H1 (cell line): Measurements from ENCODE around the gene PKDREJ. TPM values are rescaled to one million over a fixed set of nuclear protein-coding genes. Genes with fewer than 3 reads are reported as not detected.

ENCODE experiments used
- CTCF ChIA-PET: fragments of 300-600 bp; sonication (Branson Sonifier 250); formaldehyde crosslinking; loops from one replicate; lab custom pipeline; 2021; ENCODE audit not compliant: partially characterized antibody; lab: Charles Lee
- POLR2A ChIA-PET: fragments of 300-600 bp; sonication (Branson Sonifier 250); formaldehyde crosslinking; loops from one replicate; lab custom pipeline; 2021; ENCODE audit warnings: inconsistent platforms; ENCODE audit not compliant: partially characterized antibody; lab: Charles Lee
- DNase-seq, 2 experiments: peaks; one replicate each; pipeline versions ENCODE4 v3.0.0 to v3.0.0-alpha.2; 2010 to 2022; ENCODE audit warnings: low spot score in 2 of 2, low read depth in 1 of 2, mixed read lengths in 1 of 2
- FAIRE-seq: peaks from 2 replicates; lab custom pipeline; 2011; peaks lifted over from hg19 to GRCh38; lab: Jason Lieb, UNC
- H2AFZ ChIP-seq: 2 replicates; pipeline ENCODE4 v1.8.1; 2012; ENCODE audit warnings: low read length, inconsistent platforms
- H2AK5ac ChIP-seq: 2 replicates; pipeline ENCODE4 v1.6.1; 2013; ENCODE audit warnings: low read depth, low read length
- H2BK120ac ChIP-seq: replicated peaks from 2 replicates; pipeline ENCODE3; 2013; ENCODE audit warnings: low read depth, low read length, inconsistent platforms
- H2BK12ac ChIP-seq: 2 replicates; pipeline ENCODE4 v1.6.1; 2013; ENCODE audit warnings: low read depth, low read length
- H2BK15ac ChIP-seq: 2 replicates; pipeline ENCODE4 v1.6.1; 2013; ENCODE audit warnings: low read length
- H2BK20ac ChIP-seq: 2 replicates; pipeline ENCODE4 v1.6.1; 2013; ENCODE audit warnings: low read length
- H2BK5ac ChIP-seq: 2 replicates; pipeline ENCODE4 v1.6.1; 2013; ENCODE audit warnings: low read depth, low read length
- H3K14ac ChIP-seq: 2 replicates; pipeline ENCODE4 v1.6.1; 2013; ENCODE audit warnings: inconsistent platforms; ENCODE audit not compliant: insufficient read length
- H3K18ac ChIP-seq: 2 replicates; pipeline ENCODE4 v1.6.1; 2013; ENCODE audit warnings: low read length; ENCODE audit errors: extremely low read depth
- H3K23ac ChIP-seq: 2 replicates; pipeline ENCODE4 v1.6.1; 2013; ENCODE audit warnings: inconsistent platforms; ENCODE audit not compliant: insufficient read length
- H3K23me2 ChIP-seq: 2 replicates; pipeline ENCODE4 v1.6.1; 2013; ENCODE audit warnings: low read depth, low read length
- H3K27ac ChIP-seq: 2 replicates; pipeline ENCODE4 v1.6.1; 2011; ENCODE audit warnings: low read depth, low read length, inconsistent platforms
- H3K27me3 ChIP-seq, 4 experiments: replicated peaks in 1 of 4; 1 replicate in 1 of 4; 2 replicates in 3 of 4; pipeline versions ENCODE4 v1.6.1 to v1.8.1; 2011 to 2013; ENCODE audit warnings: low read length in 3 of 4, mild to moderate bottlenecking in 3 of 4, inconsistent platforms in 2 of 4, mixed read lengths in 2 of 4, moderate library complexity in 1 of 4; ENCODE audit not compliant: control insufficient read depth in 3 of 4, insufficient read depth in 3 of 4; ENCODE audit errors: extremely low read depth in 1 of 4
- H3K36me3 ChIP-seq, 4 experiments: 2 replicates each; pipeline versions ENCODE4 v1.6.1 to v1.8.1; 2011 to 2013; ENCODE audit warnings: mild to moderate bottlenecking in 4 of 4, low read length in 3 of 4, moderate library complexity in 2 of 4, control low read depth in 1 of 4, inconsistent platforms in 1 of 4; ENCODE audit not compliant: insufficient read depth in 4 of 4, control insufficient read depth in 2 of 4
- H3K4ac ChIP-seq: replicated peaks from 2 replicates; pipeline ENCODE3; 2013; ENCODE audit warnings: low read length, low read depth, mixed read lengths, inconsistent platforms; ENCODE audit not compliant: insufficient read length
- H3K4me1 ChIP-seq, 4 experiments: replicated peaks in 1 of 4; 1 replicate in 1 of 4; 2 replicates in 3 of 4; pipeline versions ENCODE4 v1.6.1 to v1.8.1; 2011 to 2013; ENCODE audit warnings: low read length in 3 of 4, inconsistent platforms in 2 of 4, mixed read lengths in 1 of 4; ENCODE audit not compliant: insufficient read depth in 4 of 4, control insufficient read depth in 3 of 4
- H3K4me2 ChIP-seq, 2 experiments: 2 replicates each; pipeline versions ENCODE4 v1.6.1 to v1.8.1; 2011 to 2013; ENCODE audit warnings: low read depth in 2 of 2, low read length in 2 of 2, control low read depth in 1 of 2, inconsistent platforms in 1 of 2, mild to moderate bottlenecking in 1 of 2; ENCODE audit not compliant: insufficient read depth in 1 of 2
- H3K4me3 ChIP-seq, 4 experiments: fragments of 200-600, 300-600 bp in 1 of 4; sonication (generic), shearing (Covaris generic), sonication (Bioruptor Twin) in 1 of 4; 2 replicates each; pipeline versions ENCODE4 v1.5.1 to v1.8.1; 2011 to 2016; ENCODE audit warnings: low read length in 4 of 4, low read depth in 3 of 4, control low read depth in 2 of 4, inconsistent platforms in 2 of 4, mild to moderate bottlenecking in 2 of 4, mixed read lengths in 1 of 4, moderate library complexity in 1 of 4; ENCODE audit not compliant: insufficient read depth in 2 of 4; ENCODE audit errors: extremely low read depth in 1 of 4
- H3K56ac ChIP-seq: replicated peaks from 2 replicates; pipeline ENCODE3; 2013; ENCODE audit warnings: low read depth, mild to moderate bottlenecking, mixed read lengths, low read length, inconsistent platforms; ENCODE audit not compliant: insufficient read length
- H3K79me1 ChIP-seq: 2 replicates; pipeline ENCODE4 v1.6.1; 2013; ENCODE audit warnings: low read depth, low read length, control low read depth
- H3K79me2 ChIP-seq, 2 experiments: 2 replicates each; pipeline versions ENCODE4 v1.6.1 to v1.8.1; 2012 to 2013; ENCODE audit warnings: low read length in 2 of 2, mild to moderate bottlenecking in 2 of 2, inconsistent platforms in 1 of 2; ENCODE audit not compliant: insufficient read depth in 2 of 2, control insufficient read depth in 1 of 2
- H3K9ac ChIP-seq, 4 experiments: replicated peaks in 1 of 4; 1 replicate in 1 of 4; 2 replicates in 3 of 4; pipeline versions ENCODE4 v1.6.1 to v1.8.1; 2011 to 2013; ENCODE audit warnings: low read depth in 3 of 4, low read length in 3 of 4, control low read depth in 2 of 4, mild to moderate bottlenecking in 2 of 4, moderate library complexity in 2 of 4, inconsistent platforms in 1 of 4; ENCODE audit errors: extremely low read depth in 1 of 4
- H3K9me3 ChIP-seq, 2 experiments: 2 replicates each; pipeline versions ENCODE4 v1.6.1 to v1.8.1; 2012 to 2013; ENCODE audit warnings: mild to moderate bottlenecking in 2 of 2, moderate library complexity in 2 of 2, control low read depth in 1 of 2, inconsistent platforms in 1 of 2, low read depth in 1 of 2, low read length in 1 of 2, mixed read lengths in 1 of 2; ENCODE audit not compliant: insufficient read depth in 2 of 2
- H4K20me1 ChIP-seq, 2 experiments: replicated peaks in 1 of 2; 2 replicates each; pipeline versions ENCODE3 to v1.8.1; 2011 to 2013; ENCODE audit warnings: inconsistent platforms in 2 of 2, low read length in 2 of 2, mild to moderate bottlenecking in 1 of 2; ENCODE audit not compliant: insufficient read depth in 2 of 2, control insufficient read depth in 1 of 2
- H4K5ac ChIP-seq: 2 replicates; pipeline ENCODE4 v1.6.1; 2013; ENCODE audit warnings: low read length, low read depth, mixed read lengths, inconsistent platforms; ENCODE audit not compliant: insufficient read length
- H4K8ac ChIP-seq: 2 replicates; pipeline ENCODE4 v1.8.0; 2013; ENCODE audit warnings: mild to moderate bottlenecking, moderate library complexity, low read length, inconsistent platforms; ENCODE audit not compliant: insufficient read depth; ENCODE audit errors: extremely low read depth
- H4K91ac ChIP-seq: replicated peaks from 2 replicates; pipeline ENCODE3; 2013; ENCODE audit warnings: low read length, mixed read lengths, inconsistent platforms; ENCODE audit not compliant: insufficient read length
- WGBS, 2 experiments: shearing (Covaris generic) in 1 of 2; methylation state at CpG; one replicate each; pipeline versions ENCODE4 v1.1.6 to v1.1.7; 2013 to 2015; ENCODE audit warnings: low lambda C conversion rate in 2 of 2, mixed read lengths in 2 of 2, inconsistent platforms in 1 of 2, low coverage in 1 of 2, missing lambda C conversion rate in 1 of 2; ENCODE audit not compliant: insufficient replicate concordance in 2 of 2, insufficient coverage in 1 of 2, insufficient read length in 1 of 2; ENCODE audit errors: extremely low coverage in 1 of 2, missing lambda C conversion rate in 1 of 2; 5-methylcytosine and 5-hydroxymethylcytosine counted together
- polyA plus RNA-seq, 7 experiments: library from polyadenylated mRNA; depleted of rRNA in 3 of 7; stranded (reverse) in 5 of 7; unstranded in 2 of 7; fragments of >200 nt in 5 of 7; fragments of 200-250 nt in 2 of 7; gene quantifications; 1 replicate in 5 of 7; 2 replicates in 1 of 7; 4 replicates in 1 of 7; pipeline versions ENCODE4 v1.2.1 to v1.2.3, GENCODE V29; 2011 to 2013; ENCODE audit warnings: missing spikeins in 2 of 7, mixed read lengths in 2 of 7
- total RNA-seq: library from RNA; stranded (reverse); fragmentation: NEBNext Ultra II Directional; extraction: Animal tissue kit (Norgen Biotek cat#: 25700); gene quantifications from 2 replicates; pipeline ENCODE4 v1.2.1, GENCODE V29; 2021
- TF ChIP-seq, protein P1 (sequence below): IDR thresholded peaks from 2 replicates; pipeline ENCODE4 v1.6.1; 2011; ENCODE audit warnings: low read length, improper control_type of control experiment

PKDREJ gene
- total and polyA plus RNA-seq, 2 of the 8 experiments (the other 6 are each of a cell fraction or from before 2014, with no cell fraction given), result 0.02 to 0.04 TPM

- no peak overlapping the region for H3K56ac ChIP-seq
- TF ChIP-seq, protein P1, sequence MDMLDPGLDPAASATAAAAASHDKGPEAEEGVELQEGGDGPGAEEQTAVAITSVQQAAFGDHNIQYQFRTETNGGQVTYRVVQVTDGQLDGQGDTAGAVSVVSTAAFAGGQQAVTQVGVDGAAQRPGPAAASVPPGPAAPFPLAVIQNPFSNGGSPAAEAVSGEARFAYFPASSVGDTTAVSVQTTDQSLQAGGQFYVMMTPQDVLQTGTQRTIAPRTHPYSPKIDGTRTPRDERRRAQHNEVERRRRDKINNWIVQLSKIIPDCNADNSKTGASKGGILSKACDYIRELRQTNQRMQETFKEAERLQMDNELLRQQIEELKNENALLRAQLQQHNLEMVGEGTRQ, result no peak
- no peak overlapping the region for H4K8ac ChIP-seq
- H3K14ac ChIP-seq, result no peak overlapping the region
- H3K36me3 ChIP-seq, result no peaks in the 10 kb centered on the region
- H2AK5ac ChIP-seq, result no peak overlapping the region
- peak overlapping the region in 1 of 2 experiments; percentile 62; a peak in 1 of 4 replicates for H3K4me2 ChIP-seq
- no peak overlapping the region for H3K18ac ChIP-seq
- H3K27me3 ChIP-seq, result peaks cover 0 to 6% (median 2%) of the 10 kb centered on the region in 4 experiments; a peak in 2 of 7 replicates
- H2BK5ac ChIP-seq, result no peak overlapping the region
- no peak overlapping the region for H2BK20ac ChIP-seq
- no peak for FAIRE-seq
- H2BK15ac ChIP-seq, result no peak overlapping the region
- no peak overlapping the region for H3K4ac ChIP-seq
- no peak for DNase-seq
- WGBS, 2 experiments, result 85% methylated on average over 9 of the region's 9 CpGs; no CpG with 5 or more reads in 1 of the 2 experiments
- no peak overlapping the region for H2BK120ac ChIP-seq
- no peaks in the 10 kb centered on the region; a peak in 1 of 4 replicates for H3K9me3 ChIP-seq
- H2BK12ac ChIP-seq, result no peak overlapping the region
- H4K91ac ChIP-seq, result no peak overlapping the region
- no peak overlapping the region for H2AFZ ChIP-seq
- H3K4me1 ChIP-seq, result peaks cover 0 to 4% (median 2%) of the 10 kb centered on the region in 4 experiments; a peak in 4 of 7 replicates
- POLR2A ChIA-PET, result no interaction called here
- CTCF ChIA-PET, result interaction anchor here (0.8 to 0.9 kb wide), 2 partner anchors 48 to 135 kb away, joined by 3 read pairs; no protein-coding TSS in a partner anchor
- peaks cover 5% of the 10 kb centered on the region; the same call in 1 of the 2 replicates for H3K23me2 ChIP-seq
- no peaks in the 10 kb centered on the region; the same call in 1 of the 2 replicates for H3K79me1 ChIP-seq
- no peak overlapping the region for H3K23ac ChIP-seq
- no peak overlapping the region for H3K9ac ChIP-seq
- no peak overlapping the region; a peak in 1 of 8 replicates for H3K4me3 ChIP-seq
- H3K27ac ChIP-seq, result no peak overlapping the region
- H4K5ac ChIP-seq, result no peak overlapping the region
- no peaks in the 10 kb centered on the region for H4K20me1 ChIP-seq
- H3K79me2 ChIP-seq, result no peaks in the 10 kb centered on the region
These were observed 11.2 kb downstream of the PKDREJ start for GRCh38 chr22:46251816-46252380.
